Naive B cell (primary cell): ENCODE data around the gene PLXNA4. TPM values are rescaled to one million over a fixed set of nuclear protein-coding genes. Genes with fewer than 3 reads are reported as not detected.

Source experiments
- ATAC-seq, 2 donors: fragments of 150-1000 bp; cut with Tn5 transposase; 2 replicates each; pipeline ENCODE4 v1.10.0; 2021; ENCODE audit warnings: low read depth in 2 of 2, mild to moderate bottlenecking in 2 of 2, moderate library complexity in 2 of 2
- DNase-seq: peaks from one replicate; pipeline ENCODE4 v3.0.0; 2022
- H3K27ac Mint-ChIP-seq, 6 donors: one replicate each; pipeline ENCODE4 v1.8.0; 2020 to 2022; ENCODE audit warnings: mild to moderate bottlenecking in 6 of 6, mixed read lengths in 6 of 6, moderate library complexity in 5 of 6, inconsistent platforms in 2 of 6
- H3K27me3 Mint-ChIP-seq, 3 donors: one replicate each; pipeline ENCODE4 v1.8.0; 2021 to 2022; ENCODE audit warnings: mixed read lengths in 3 of 3, mild to moderate bottlenecking in 1 of 3
- H3K36me3 Mint-ChIP-seq, 2 donors: one replicate each; pipeline ENCODE4 v1.8.0; 2020 to 2022; ENCODE audit warnings: mixed read lengths in 2 of 2, inconsistent platforms in 1 of 2, mild to moderate bottlenecking in 1 of 2
- H3K4me1 Mint-ChIP-seq, 3 donors: one replicate each; pipeline ENCODE4 v1.8.0; 2020 to 2022; ENCODE audit warnings: mixed read lengths in 3 of 3, inconsistent platforms in 1 of 3, mild to moderate bottlenecking in 1 of 3, moderate library complexity in 1 of 3
- H3K4me3 Mint-ChIP-seq, 8 donors: one replicate each; pipeline ENCODE4 v1.8.0; 2020 to 2022; ENCODE audit warnings: mild to moderate bottlenecking in 8 of 8, mixed read lengths in 8 of 8, moderate library complexity in 8 of 8, inconsistent platforms in 2 of 8
- H3K9me3 Mint-ChIP-seq, 7 donors: one replicate each; pipeline ENCODE4 v1.8.0; 2020 to 2022; ENCODE audit warnings: mixed read lengths in 7 of 7, mild to moderate bottlenecking in 5 of 7, inconsistent platforms in 2 of 7, moderate library complexity in 1 of 7
- polyA plus RNA-seq, 6 donors: library from polyadenylated mRNA; unstranded; fragments of 300-500 nt; fragmentation: Illumina TruSeq; gene quantifications; one replicate each; pipeline ENCODE4 v1.2.3, GENCODE V29; 2021; ENCODE audit warnings: low read depth in 6 of 6

The PLXNA4 gene
- polyA plus RNA-seq, 6 donors from 2014 or later, result not detected

- ATAC-seq (no peak), DNase-seq (no peak)
- Mint-ChIP-seq H3K9me3 (peaks cover 0 to 4% (median 3%) of the 10 kb centered on the region in 7 donors), H3K36me3 (no peaks in the 10 kb centered on the region), H3K27me3 (peaks cover 0 to 15% (median 14%) of the 10 kb centered on the region in 3 donors), H3K4me3 (no peak overlapping the region), H3K4me1 (no peaks in the 10 kb centered on the region), H3K27ac (no peak overlapping the region)
These were observed 343.9 kb downstream of the PLXNA4 start for GRCh38 chr7:132232406-132232805.

- no peaks in the 10 kb centered on the region for H3K4me1 Mint-ChIP-seq
- peaks cover 0 to 5% (median 0%) of the 10 kb centered on the region in 7 donors for H3K9me3 Mint-ChIP-seq
- H3K27ac Mint-ChIP-seq, result no peak overlapping the region
- DNase-seq, result no peak
- no peak overlapping the region for H3K4me3 Mint-ChIP-seq
- ATAC-seq, result no peak
- H3K27me3 Mint-ChIP-seq, result peaks cover 0 to 15% (median 11%) of the 10 kb centered on the region in 3 donors
- H3K36me3 Mint-ChIP-seq, result no peaks in the 10 kb centered on the region
These were observed 345.8 kb downstream of the PLXNA4 start for GRCh38 chr7:132230462-132230861.

- Mint-ChIP-seq H3K27me3 (peaks cover 0 to 23% (median 16%) of the 10 kb centered on the region in 3 donors), H3K4me1 (no peaks in the 10 kb centered on the region), H3K4me3 (no peak overlapping the region), H3K36me3 (no peaks in the 10 kb centered on the region), H3K9me3 (peaks cover 0 to 4% (median 2%) of the 10 kb centered on the region in 7 donors), H3K27ac (no peak overlapping the region)
- DNase-seq (no peak), ATAC-seq (no peak)
These were observed 348.0 kb downstream of the PLXNA4 start for GRCh38 chr7:132228240-132228639.

GRCh38 chr7:132226957-132227290 lies 349.3 kb downstream of the PLXNA4 start:
- Mint-ChIP-seq H3K4me1 (no peaks in the 10 kb centered on the region), H3K9me3 (peaks cover 0 to 4% (median 2%) of the 10 kb centered on the region in 7 donors), H3K27ac (no peak overlapping the region), H3K36me3 (no peaks in the 10 kb centered on the region), H3K27me3 (peaks cover 0 to 23% (median 16%) of the 10 kb centered on the region in 3 donors), H3K4me3 (no peak overlapping the region)
- DNase-seq (no peak), ATAC-seq (no peak)

- H3K9me3 Mint-ChIP-seq, result peaks cover 0 to 4% (median 2%) of the 10 kb centered on the region in 7 donors
- no peaks in the 10 kb centered on the region for H3K4me1 Mint-ChIP-seq
- DNase-seq (no peak), ATAC-seq (no peak)
- no peak overlapping the region for H3K4me3 Mint-ChIP-seq
- no peak overlapping the region for H3K27ac Mint-ChIP-seq
- no peaks in the 10 kb centered on the region for H3K36me3 Mint-ChIP-seq
- H3K27me3 Mint-ChIP-seq, result peaks cover 0 to 23% (median 16%) of the 10 kb centered on the region in 3 donors
These were observed 350.0 kb downstream of the PLXNA4 start for GRCh38 chr7:132226046-132226956.

- ATAC-seq (no peak), DNase-seq (no peak)
- Mint-ChIP-seq H3K27ac (no peak overlapping the region), H3K4me3 (no peak overlapping the region), H3K4me1 (no peaks in the 10 kb centered on the region), H3K36me3 (no peaks in the 10 kb centered on the region), H3K27me3 (peaks cover 0 to 23% (median 16%) of the 10 kb centered on the region in 3 donors), H3K9me3 (peaks cover 0 to 4% (median 2%) of the 10 kb centered on the region in 7 donors)
These were observed 350.8 kb downstream of the PLXNA4 start for GRCh38 chr7:132225216-132226030.

- Mint-ChIP-seq H3K27ac (no peak overlapping the region), H3K4me1 (no peaks in the 10 kb centered on the region), H3K4me3 (no peak overlapping the region), H3K9me3 (peaks cover 0 to 2% (median 0%) of the 10 kb centered on the region in 7 donors), H3K27me3 (peaks cover 0 to 8% (median 5%) of the 10 kb centered on the region in 3 donors), H3K36me3 (no peaks in the 10 kb centered on the region)
- no peak for ATAC-seq
- DNase-seq, result no peak
These were observed 354.9 kb downstream of the PLXNA4 start for GRCh38 chr7:132221356-132221755.

- DNase-seq (no peak), ATAC-seq (no peak)
- no peak overlapping the region for H3K27ac Mint-ChIP-seq
- no peak overlapping the region for H3K4me3 Mint-ChIP-seq
- H3K36me3 Mint-ChIP-seq, result no peaks in the 10 kb centered on the region
- no peaks in the 10 kb centered on the region for H3K4me1 Mint-ChIP-seq
- peaks cover 0 to 2% (median 0%) of the 10 kb centered on the region in 7 donors for H3K9me3 Mint-ChIP-seq
- H3K27me3 Mint-ChIP-seq, result peaks cover 0 to 8% (median 6%) of the 10 kb centered on the region in 3 donors
These were observed 356.2 kb downstream of the PLXNA4 start for GRCh38 chr7:132220060-132220459.

GRCh38 chr7:132218876-132219275 lies 357.4 kb downstream of the PLXNA4 start:
- no peak overlapping the region for H3K4me3 Mint-ChIP-seq
- no peaks in the 10 kb centered on the region for H3K36me3 Mint-ChIP-seq

GRCh38 chr7:132216847-132217525 lies 359.3 kb downstream of the PLXNA4 start:
- H3K27ac Mint-ChIP-seq, result no peak overlapping the region
- ATAC-seq (no peak), DNase-seq (no peak)
- no peaks in the 10 kb centered on the region for H3K4me1 Mint-ChIP-seq
- H3K4me3 Mint-ChIP-seq, result no peak overlapping the region
- H3K36me3 Mint-ChIP-seq, result no peaks in the 10 kb centered on the region
- peaks cover 0 to 4% (median 0%) of the 10 kb centered on the region in 3 donors for H3K27me3 Mint-ChIP-seq
- peaks cover 0 to 5% (median 0%) of the 10 kb centered on the region in 7 donors for H3K9me3 Mint-ChIP-seq

More at GRCh38 chr7:132218876-132219275, 357.4 kb downstream of the PLXNA4 start:
- DNase-seq, result no peak
- H3K9me3 Mint-ChIP-seq, result peaks cover 0 to 1% (median 0%) of the 10 kb centered on the region in 7 donors
- H3K4me1 Mint-ChIP-seq, result no peaks in the 10 kb centered on the region
- H3K27me3 Mint-ChIP-seq, result peaks cover 0 to 4% (median under 1%) of the 10 kb centered on the region in 3 donors
- no peak overlapping the region for H3K27ac Mint-ChIP-seq
- no peak for ATAC-seq

- Mint-ChIP-seq H3K4me3 (no peak overlapping the region), H3K4me1 (no peaks in the 10 kb centered on the region), H3K9me3 (peaks cover 0 to 5% (median 0%) of the 10 kb centered on the region in 7 donors), H3K36me3 (no peaks in the 10 kb centered on the region), H3K27ac (no peak overlapping the region), H3K27me3 (peaks cover 0 to 4% (median 0%) of the 10 kb centered on the region in 3 donors)
- DNase-seq (no peak), ATAC-seq (no peak)
These were observed 361.8 kb downstream of the PLXNA4 start for GRCh38 chr7:132214452-132214851.

GRCh38 chr7:132213583-132213982 lies 362.7 kb downstream of the PLXNA4 start:
- Mint-ChIP-seq H3K27ac (no peak overlapping the region), H3K36me3 (no peaks in the 10 kb centered on the region), H3K27me3 (peaks cover 0 to 4% (median 0%) of the 10 kb centered on the region in 3 donors), H3K4me3 (no peak overlapping the region), H3K9me3 (peaks cover 0 to 5% (median 0%) of the 10 kb centered on the region in 7 donors), H3K4me1 (no peaks in the 10 kb centered on the region)
- DNase-seq, result no peak
- no peak for ATAC-seq

GRCh38 chr7:132211971-132212370 lies 364.3 kb downstream of the PLXNA4 start:
- H3K9me3 Mint-ChIP-seq, result peaks cover 0 to 5% (median 0%) of the 10 kb centered on the region in 7 donors
- no peak for DNase-seq
- peaks cover 4 to 9% (median 4%) of the 10 kb centered on the region in 3 donors for H3K27me3 Mint-ChIP-seq
- no peaks in the 10 kb centered on the region for H3K4me1 Mint-ChIP-seq
- no peaks in the 10 kb centered on the region for H3K36me3 Mint-ChIP-seq
- H3K4me3 Mint-ChIP-seq, result no peak overlapping the region
- no peak for ATAC-seq
- no peak overlapping the region for H3K27ac Mint-ChIP-seq
